Stomach (tissue), 9 donors: ENCODE measurements around the gene PMF1. TPM values are rescaled to one million over a fixed set of nuclear protein-coding genes. Genes with fewer than 3 reads are reported as not detected.

ENCODE experiments used
- DNase-seq, 2 donors: peaks; one replicate each; pipeline versions ENCODE4 v3.0.0 to v3.0.0-alpha.2; 2013 to 2019
- H3K27ac ChIP-seq, 5 donors: fragments of 200-600 bp in 4 of 5; sonication (generic) in 4 of 5; one replicate each; pipeline ENCODE4 v1.5.1; 2013 to 2019; ENCODE audit warnings: mild to moderate bottlenecking in 1 of 5, moderate library complexity in 1 of 5
- H3K27me3 ChIP-seq, 3 donors: fragments of 200-600 bp; sonication (generic); one replicate each; pipeline ENCODE4 v1.5.1; 2017 to 2019; ENCODE audit warnings: mixed run types in 1 of 3
- H3K36me3 ChIP-seq, 4 donors: fragments of 200-600 bp; sonication (generic); 1 replicate in 3 of 4; 2 replicates in 1 of 4; pipeline ENCODE4 v1.5.1; 2016 to 2019
- H3K4me1 ChIP-seq, 4 donors: fragments of 200-600 bp; sonication (generic); one replicate each; pipeline ENCODE4 v1.5.1; 2016 to 2019
- H3K4me3 ChIP-seq, 4 donors: fragments of 200-600 bp; sonication (generic) in 3 of 4; one replicate each; pipeline ENCODE4 v1.5.1; 2016 to 2019; ENCODE audit warnings: mild to moderate bottlenecking in 1 of 4
- H3K9me3 ChIP-seq, 4 donors: fragments of 200-600 bp; sonication (generic); one replicate each; pipeline ENCODE4 v1.5.1; 2016 to 2019
- CTCF ChIP-seq, 7 experiments: fragments of 450-650 bp in 4 of 7; fragments of 200-600 bp in 3 of 7; sonication (generic) in 3 of 7; IDR thresholded peaks; one replicate each; pipeline ENCODE4 v1.5.1; 2016 to 2019; ENCODE audit warnings: antibody characterized with exemption in 7 of 7, control low read depth in 2 of 7, mild to moderate bottlenecking in 1 of 7
- EP300 ChIP-seq: sonication (generic); formaldehyde crosslinking; IDR thresholded peaks from one replicate; pipeline ENCODE4 v1.6.1; 2017; ENCODE audit warnings: antibody characterized with exemption
- POLR2A ChIP-seq, 4 donors: fragments of 450-650 bp; IDR thresholded peaks; one replicate each; pipeline ENCODE4 v1.6.1; 2016; ENCODE audit warnings: antibody characterized with exemption in 4 of 4, control low read depth in 2 of 4, mild to moderate bottlenecking in 1 of 4, moderate library complexity in 1 of 4
- POLR2AphosphoS5 ChIP-seq, 3 donors: sonication (generic); formaldehyde crosslinking; IDR thresholded peaks; one replicate each; pipeline ENCODE4 v1.6.1; 2016; ENCODE audit warnings: antibody characterized with exemption in 3 of 3
- WGBS, 5 donors: extraction: QIAGEN DNeasy Blood & Tissue Kit in 3 of 5; methylation state at CpG; one replicate each; pipeline versions ENCODE4 v1.1.5 to v1.1.7; 2013 to 2018; 5-methylcytosine and 5-hydroxymethylcytosine counted together
- intact Hi-C: fragments of 100-400 bp; cut with DNase I; formaldehyde crosslinking; loops from one replicate; pipeline ENCODE4 v1.15.1; 2023; ENCODE audit warnings: low total_unique reads
- polyA plus RNA-seq, 3 donors: library from polyadenylated mRNA; stranded (reverse); fragments of 200-250 nt; gene quantifications; one replicate each; pipeline ENCODE4 v1.2.3, GENCODE V29; 2013
- total RNA-seq, 5 donors: library from RNA; depleted of rRNA; stranded (reverse); fragments of >200 nt; gene quantifications; one replicate each; pipeline versions ENCODE4 v1.1.0 to v1.2.3, GENCODE V29; 2014 to 2016
- donor health status: healthy with polysubstance abuse.
- donor health status: Bipolar disorder and iron deficiency.
- donor health status: healthy.

The PMF1 gene
- total and polyA plus RNA-seq, 8 donors: 5.3 to 73.5 (median 44.0) TPM

- Histone ChIP-seq H3K27ac (no peak overlapping the region), H3K36me3 (peaks cover 41 to 66% (median 61%) of the 10 kb centered on the region in 4 donors), H3K4me1 (peaks cover 8 to 30% (median 24%) of the 10 kb centered on the region in 4 donors), H3K27me3 (no peaks in the 10 kb centered on the region), H3K9me3 (no peaks in the 10 kb centered on the region), H3K4me3 (no peak overlapping the region)
- TF ChIP-seq POLR2AphosphoS5 (IDR thresholded peaks at IDR 0.05) (no peak), EP300 (no peak), POLR2A (IDR thresholded peaks at IDR 0.05) (no peak), CTCF (IDR thresholded peaks at IDR 0.05) (no peak)
- no peak for DNase-seq
- intact Hi-C loops: no loop called here
- WGBS, 5 donors: 89 to 96% (median 91%) methylated on average over 13 of the region's 13 CpGs
Observed at GRCh38 chr1:156221986-156222692, 9.3 kb downstream of the PMF1 start.

GRCh38 chr1:156225677-156226014 is 12.8 kb downstream of the PMF1 start:
- intact Hi-C loops: loop anchor here (5.0 kb wide), 2 partner anchors 83 to 133 kb away; no protein-coding TSS in a partner anchor
- TF ChIP-seq CTCF (IDR thresholded peaks at IDR 0.05) (peak in 1 of 7 experiments; percentile 46), POLR2AphosphoS5 (IDR thresholded peaks at IDR 0.05) (no peak)
- Histone ChIP-seq H3K27ac (peak overlapping the region in 1 of 5 donors; percentile 15), H3K36me3 (peaks cover 36 to 84% (median 80%) of the 10 kb centered on the region in 4 donors), H3K4me1 (peaks cover 0 to 25% (median 10%) of the 10 kb centered on the region in 4 donors), H3K27me3 (no peaks in the 10 kb centered on the region), H3K4me3 (no peak overlapping the region), H3K9me3 (no peaks in the 10 kb centered on the region)
- WGBS, 5 donors: 8 to 23% (median 9%) methylated on average over 2 of the region's 2 CpGs
- no peak for DNase-seq

- DNase-seq: no peak
- peaks cover 32 to 79% (median 75%) of the 10 kb centered on the region in 4 donors for H3K36me3 ChIP-seq
Observed at GRCh38 chr1:156226116-156226538, 13.3 kb downstream of the PMF1 start.

GRCh38 chr1:156226782-156227181 is 14.0 kb downstream of the PMF1 start:
- Histone ChIP-seq H3K36me3 (peaks cover 27 to 72% (median 72%) of the 10 kb centered on the region in 4 donors), H3K27ac (peak overlapping the region in 1 of 5 donors; percentile 5), H3K9me3 (no peaks in the 10 kb centered on the region), H3K4me3 (no peak overlapping the region), H3K27me3 (no peaks in the 10 kb centered on the region), H3K4me1 (peaks cover 0 to 25% (median 10%) of the 10 kb centered on the region in 4 donors)
- TF ChIP-seq POLR2AphosphoS5 (IDR thresholded peaks at IDR 0.05) (no peak), POLR2A (IDR thresholded peaks at IDR 0.05) (no peak), EP300 (no peak), CTCF (IDR thresholded peaks at IDR 0.05) (no peak)
- intact Hi-C loops: loop anchor here (5.0 kb wide), 2 partner anchors 84 to 134 kb away; no protein-coding TSS in a partner anchor
- WGBS, 5 donors: 83 to 92% (median 88%) methylated on average over 4 of the region's 4 CpGs
- no peak for DNase-seq

More at GRCh38 chr1:156226116-156226538, 13.3 kb downstream of the PMF1 start:
- H3K4me3 ChIP-seq: no peak overlapping the region
- no peaks in the 10 kb centered on the region for H3K27me3 ChIP-seq
- peaks cover 0 to 25% (median 10%) of the 10 kb centered on the region in 4 donors for H3K4me1 ChIP-seq
- no peak for TF ChIP-seq POLR2A (IDR thresholded peaks at IDR 0.05)
- TF ChIP-seq EP300: no peak
- no peak for TF ChIP-seq POLR2AphosphoS5 (IDR thresholded peaks at IDR 0.05)
- no peak for TF ChIP-seq CTCF (IDR thresholded peaks at IDR 0.05)
- 73 to 81% (median 76%) methylated on average over 2 of the region's 2 CpGs for WGBS, 5 donors
- H3K9me3 ChIP-seq: no peaks in the 10 kb centered on the region
- peak overlapping the region in 2 of 5 donors; percentile 5 to 15 for H3K27ac ChIP-seq
- intact Hi-C loops: loop anchor here (5.0 kb wide), 2 partner anchors 84 to 134 kb away; no protein-coding TSS in a partner anchor
